Effector CD8-positive, alpha-beta T cell (primary cell): Measurements from ENCODE around the gene TLL2.

ENCODE experiments used
- DNase-seq: peaks from one replicate; lab custom pipeline; 2025; lab: John Stamatoyannopoulos, UW

Gene TLL2

DNA sequence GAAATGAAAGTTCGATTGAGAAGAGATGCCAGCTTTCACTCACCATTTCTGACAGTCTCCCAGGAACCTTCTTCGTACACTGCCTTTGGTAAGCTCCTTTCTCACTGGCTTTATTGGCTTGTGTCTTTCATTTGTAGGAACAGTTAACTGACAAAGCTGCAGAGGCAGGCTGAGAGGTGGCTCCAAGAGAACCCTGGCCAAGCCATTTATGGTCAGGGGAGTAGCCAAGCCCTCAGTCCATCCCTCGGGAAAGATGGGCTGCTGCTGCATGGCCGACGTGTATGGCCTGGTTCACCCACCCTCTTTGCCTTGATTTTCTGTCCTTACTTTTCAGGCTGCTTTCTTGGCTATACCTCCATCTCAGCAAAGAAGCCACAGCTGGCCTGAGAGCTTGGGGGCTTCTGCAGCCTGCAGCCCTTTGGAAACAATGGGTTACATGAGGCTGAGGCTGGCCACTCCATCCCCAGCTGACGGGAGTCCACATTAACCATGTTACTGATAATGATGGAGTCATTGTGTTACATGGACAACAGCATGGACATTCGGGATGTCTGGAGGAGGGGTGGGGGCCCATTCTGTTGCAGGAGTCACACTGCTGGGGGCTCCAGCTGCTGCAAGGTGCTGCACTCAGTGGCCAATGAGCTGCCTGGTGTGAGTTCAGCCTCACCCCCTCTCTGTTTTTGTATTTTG lies 154.7 kb downstream of the TLL2 start, which contains the start of gene OPALIN:
OPALIN (minus strand) TSS at position 152 of the 690 bp plus-strand sequence; CDS start at position 46, 106 bp downstream.
- DNase-seq: no peak

DNA sequence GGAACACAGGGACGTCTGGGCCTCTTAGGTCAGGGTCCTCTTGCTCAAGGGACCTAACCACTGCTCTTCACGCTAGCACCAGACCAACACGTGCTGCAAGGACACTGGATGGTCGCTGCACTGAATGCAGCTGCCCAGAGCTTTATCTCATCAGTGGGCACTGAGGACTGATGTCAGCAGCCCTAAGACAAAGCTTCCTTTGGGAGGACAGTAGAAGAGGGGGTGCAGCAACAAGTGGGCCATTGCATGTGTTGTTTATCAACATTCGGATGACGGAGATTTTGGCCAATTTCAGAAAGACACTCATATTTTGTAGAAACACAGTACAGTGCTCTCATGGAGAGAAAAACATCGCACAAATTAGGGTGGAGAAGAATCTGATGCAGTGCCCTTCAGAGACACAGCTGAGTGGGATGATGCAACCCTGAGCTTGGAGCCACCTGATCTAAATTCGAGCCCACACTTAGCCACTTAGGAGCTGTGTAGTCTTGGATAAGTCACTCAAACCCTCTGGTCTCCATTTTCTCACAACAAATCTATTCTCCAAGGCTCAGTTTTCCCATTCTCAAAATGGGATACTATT lies 156.6 kb downstream of the TLL2 start:
- DNase-seq: no peak

GRCh38 chr10:96352582-96352981 lies 161.1 kb downstream of the TLL2 start:
- no peak for DNase-seq

DNA sequence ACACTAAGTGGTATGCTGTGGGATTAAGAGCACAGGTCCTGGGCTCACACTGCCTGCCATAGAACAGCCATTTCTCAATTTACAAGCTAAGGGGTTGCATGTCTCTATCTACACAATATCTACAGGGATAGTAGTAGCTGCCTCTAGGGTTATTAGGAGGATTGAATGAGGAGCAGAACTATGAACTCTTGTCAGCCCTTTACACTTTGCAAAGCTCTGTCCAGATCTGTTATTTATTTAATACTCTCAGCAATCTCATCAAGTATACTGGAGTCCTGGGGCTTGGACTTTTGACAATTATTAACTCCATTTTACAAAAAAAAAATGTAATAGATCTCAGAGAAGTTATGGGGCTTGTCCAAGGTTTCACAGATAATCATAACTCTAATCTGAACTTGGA lies 161.7 kb downstream of the TLL2 start:
- DNase-seq: no peak

- DNase-seq: no peak
Measured at GRCh38 chr10:96346295-96346694, 167.4 kb downstream of the TLL2 start.

GRCh38 chr10:96345222-96345621 lies 168.5 kb downstream of the TLL2 start:
- no peak for DNase-seq

- DNase-seq: no peak
Measured at GRCh38 chr10:96344178-96344577, 169.5 kb downstream of the TLL2 start.

- no peak for DNase-seq
Measured at GRCh38 chr10:96342402-96342801, 171.3 kb downstream of the TLL2 start.

DNA sequence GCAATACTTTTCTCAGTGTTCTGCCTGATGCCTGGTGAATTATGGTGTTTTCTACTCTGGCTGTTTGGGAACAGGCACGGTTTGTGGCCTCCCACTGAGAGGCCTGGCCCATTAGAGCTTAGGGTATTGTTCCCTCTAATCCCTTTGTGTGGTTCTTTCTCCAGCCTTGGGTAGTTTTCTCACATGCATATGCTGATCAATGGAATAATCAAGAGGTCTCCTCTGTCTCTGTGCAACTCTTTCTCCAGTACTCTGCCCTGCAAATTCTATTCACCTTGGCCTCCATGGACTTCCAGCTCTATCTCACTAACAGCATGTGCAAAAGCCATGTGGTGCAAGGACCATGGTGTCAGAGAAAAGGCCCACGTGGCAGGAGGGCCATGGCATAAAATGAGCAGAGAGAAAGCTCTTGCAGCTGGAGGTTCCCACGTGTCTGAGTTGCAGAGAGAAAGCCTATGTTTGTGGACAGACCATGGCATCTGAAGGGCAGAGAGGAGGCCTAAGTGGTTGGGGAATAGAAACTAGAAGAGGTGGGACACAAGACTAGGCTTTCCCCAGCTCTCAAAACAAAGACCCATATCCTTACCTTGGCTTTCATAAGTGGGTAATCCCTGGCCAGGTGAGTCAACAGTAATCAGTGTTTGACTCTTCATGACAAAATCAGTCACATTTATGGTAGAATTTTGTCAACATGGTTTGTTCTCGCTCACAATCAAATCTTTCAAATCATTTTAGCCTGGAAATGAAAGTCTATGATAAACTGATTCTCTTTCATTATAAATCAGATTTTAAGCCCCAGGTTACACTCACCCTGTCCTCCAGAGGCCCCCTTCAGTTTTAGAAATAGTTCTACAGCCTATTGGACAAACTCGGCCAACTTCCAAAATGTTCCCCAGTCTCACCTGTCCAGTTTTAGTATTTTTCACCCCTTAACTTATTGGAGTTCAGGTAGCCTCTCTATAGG lies 172.2 kb downstream of the TLL2 start:
- no peak for DNase-seq

GRCh38 chr10:96339956-96340904 lies 173.5 kb downstream of the TLL2 start:
- peak; percentile 37 for DNase-seq

- DNase-seq: no peak
Measured at GRCh38 chr10:96339383-96339782, 174.3 kb downstream of the TLL2 start.

DNA sequence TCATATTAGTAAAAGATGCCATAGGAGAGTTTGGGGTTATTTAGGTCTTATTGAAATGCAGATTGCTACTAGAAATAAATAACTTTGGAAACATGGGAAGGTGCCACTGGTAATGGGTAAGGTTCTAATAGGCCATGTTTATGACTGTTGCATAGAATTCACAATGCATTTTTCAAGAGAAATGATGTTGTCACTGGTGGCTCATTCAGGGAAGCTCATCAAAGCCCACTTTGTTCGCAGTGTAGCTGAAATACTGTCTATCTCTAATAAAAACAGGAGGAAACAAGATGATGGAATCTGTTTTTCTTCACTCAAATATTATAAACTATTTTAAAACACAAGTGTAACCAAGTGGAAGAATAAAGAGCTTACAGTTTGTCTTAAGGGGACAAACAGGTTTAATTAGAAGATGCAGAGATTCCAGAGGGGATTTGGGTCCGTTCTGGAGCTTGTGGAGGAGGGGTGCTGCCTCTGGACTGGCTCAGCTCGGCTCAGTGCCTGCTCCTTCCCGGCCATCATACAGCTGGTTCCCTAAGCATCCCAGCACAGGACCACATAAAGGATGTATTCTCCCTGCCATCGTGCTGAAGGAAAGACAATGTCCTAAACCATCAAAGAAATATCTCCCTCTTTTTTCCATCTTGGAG lies 175.3 kb downstream of the TLL2 start:
- no peak for DNase-seq

- DNase-seq: no peak
Measured at GRCh38 chr10:96337106-96337505, 176.6 kb downstream of the TLL2 start.

DNA sequence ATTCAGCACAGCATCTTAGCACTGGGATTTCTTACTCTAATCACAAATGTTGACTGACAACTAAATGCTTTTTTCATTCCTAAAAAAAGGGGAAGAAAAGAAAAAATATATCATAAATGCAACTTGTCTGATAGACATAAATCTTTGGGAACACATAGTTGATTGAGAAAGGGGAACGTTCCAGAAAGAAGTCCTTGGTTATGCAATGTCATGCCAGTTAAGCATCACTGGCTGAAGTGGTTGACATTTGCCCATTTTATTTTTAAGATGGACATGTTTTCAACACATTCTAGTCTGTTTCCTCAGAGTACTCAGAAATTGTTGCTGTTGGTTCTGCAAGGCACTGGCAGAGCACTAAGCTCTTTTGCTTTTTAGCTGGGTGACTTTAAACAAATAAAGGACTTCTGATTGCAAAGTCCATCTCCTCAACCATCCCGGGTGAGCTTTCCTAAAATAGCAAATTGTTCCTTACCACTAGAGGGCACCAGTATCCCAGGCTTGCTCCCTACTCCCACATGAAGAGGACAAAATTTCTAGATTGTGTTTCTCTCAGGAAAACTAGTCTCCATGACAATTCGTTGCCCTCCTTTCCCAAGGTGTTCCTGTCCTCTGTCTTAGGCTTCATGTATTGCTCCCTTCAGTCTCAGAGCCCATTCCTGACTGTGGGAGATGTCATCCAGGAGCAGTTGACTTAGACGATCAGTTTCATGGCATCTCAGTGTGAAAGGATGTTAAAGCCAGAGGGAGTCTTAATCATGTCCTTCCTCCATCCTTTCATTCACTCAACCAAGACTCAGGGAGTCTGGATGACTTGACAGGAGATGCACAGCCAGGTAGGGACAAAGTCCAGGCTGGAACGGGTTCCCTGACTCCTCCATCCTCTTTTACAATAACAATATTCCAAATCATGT lies 178.9 kb downstream of the TLL2 start:
- no peak for DNase-seq

- DNase-seq: no peak
Measured at GRCh38 chr10:96333101-96333500, 180.6 kb downstream of the TLL2 start.

- no peak for DNase-seq
Measured at GRCh38 chr10:96327462-96327861, 186.3 kb downstream of the TLL2 start.

DNA sequence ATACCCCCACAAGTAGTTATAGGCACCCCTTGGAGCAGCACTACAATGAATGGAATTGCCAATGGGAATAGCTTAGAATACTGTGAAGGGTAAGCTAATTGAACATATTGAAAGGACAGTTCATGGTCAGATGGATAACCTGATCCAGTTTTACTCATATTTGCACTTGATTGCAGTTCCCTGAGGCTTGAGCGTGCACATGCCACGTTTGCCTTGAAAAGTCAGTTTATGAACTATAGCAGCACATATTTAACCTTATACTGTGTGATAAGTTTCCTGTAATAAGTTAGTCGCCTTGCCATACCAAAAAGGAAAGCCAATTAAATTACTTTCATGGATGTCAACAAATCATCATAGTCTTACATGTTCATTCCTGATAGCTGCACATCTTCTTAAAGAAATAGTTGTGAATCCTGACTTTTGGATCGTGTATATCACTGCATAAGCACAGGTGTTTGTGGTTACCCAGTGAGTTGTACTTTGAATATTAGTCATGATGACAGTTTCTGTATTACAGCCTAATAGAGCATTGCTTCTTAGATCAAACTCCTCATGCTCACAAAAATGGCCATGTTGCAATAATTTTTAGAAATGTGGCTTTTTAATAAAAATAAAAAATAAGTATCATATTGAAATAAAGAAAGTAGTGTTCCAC lies 187.9 kb downstream of the TLL2 start:
- DNase-seq: no peak

- no peak for DNase-seq
Measured at GRCh38 chr10:96324447-96324846, 189.3 kb downstream of the TLL2 start.

GRCh38 chr10:96322275-96322674 lies 191.5 kb downstream of the TLL2 start:
- no peak for DNase-seq
